NCI-H2107 treated with DMSO at 0.1 percent for 48 hours (cell line): ENCODE results near the gene WDR73.

Experiments
- DNase-seq: peaks from one replicate; lab custom pipeline; 2025; ENCODE audit not compliant: unreplicated experiment; lab: John Stamatoyannopoulos, UW

The WDR73 gene

DNA sequence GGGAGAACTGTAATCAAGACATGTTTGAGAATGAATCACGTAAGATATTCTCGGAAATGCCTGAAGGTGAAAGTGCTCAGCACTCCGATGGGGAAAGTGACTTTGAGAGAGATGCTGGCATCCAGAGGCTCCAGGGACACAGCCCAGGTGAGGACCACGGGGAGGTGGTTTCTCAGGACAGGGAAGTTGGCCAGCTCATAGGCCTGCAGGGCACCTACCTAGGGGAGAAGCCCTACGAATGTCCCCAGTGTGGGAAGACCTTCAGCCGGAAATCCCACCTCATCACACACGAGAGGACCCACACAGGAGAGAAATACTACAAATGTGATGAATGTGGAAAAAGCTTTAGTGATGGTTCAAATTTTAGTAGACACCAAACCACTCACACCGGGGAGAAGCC is 33.5 kb downstream of the WDR73 start:
- DNase-seq = no peak

DNA sequence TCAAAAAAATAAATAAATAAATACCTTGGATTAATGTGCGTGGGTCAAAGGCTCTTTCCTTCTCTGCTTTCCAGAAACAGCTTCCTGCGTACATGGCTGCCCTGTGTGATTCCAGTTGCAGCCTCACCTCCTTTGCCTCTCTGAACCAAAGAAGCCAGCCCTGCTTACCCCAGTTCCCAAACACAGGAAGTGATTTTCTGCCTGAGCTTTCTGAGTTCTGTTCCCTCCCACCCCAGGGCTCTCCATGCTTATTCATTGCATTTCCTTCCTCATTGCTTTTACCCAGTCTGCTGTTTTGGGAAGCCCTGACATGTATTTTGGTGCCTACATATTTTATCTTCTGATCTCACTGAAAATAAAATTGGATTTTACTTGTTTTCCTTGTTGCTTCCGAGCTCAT is 37.8 kb downstream of the WDR73 start:
- no peak for DNase-seq

DNA sequence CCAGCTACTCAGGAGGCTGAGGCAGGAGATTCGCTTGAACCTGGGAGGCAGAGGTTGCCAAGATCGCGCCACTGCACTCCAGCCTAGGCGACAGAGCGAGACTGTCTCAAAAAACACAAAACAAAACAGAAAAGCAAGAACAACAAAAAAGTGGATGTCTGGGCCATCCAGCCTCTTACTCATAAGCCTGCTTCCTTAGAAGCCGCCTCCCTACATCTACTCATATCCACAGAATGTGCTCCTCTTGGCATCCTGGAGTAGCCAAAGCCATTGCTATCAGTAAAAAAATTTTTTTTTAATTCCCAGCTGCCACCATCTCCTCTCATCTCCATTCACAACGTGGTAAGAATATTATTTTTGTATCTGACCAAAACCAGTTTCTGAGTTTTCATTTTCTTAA is 42.5 kb downstream of the WDR73 start:
- DNase-seq = no peak

DNA sequence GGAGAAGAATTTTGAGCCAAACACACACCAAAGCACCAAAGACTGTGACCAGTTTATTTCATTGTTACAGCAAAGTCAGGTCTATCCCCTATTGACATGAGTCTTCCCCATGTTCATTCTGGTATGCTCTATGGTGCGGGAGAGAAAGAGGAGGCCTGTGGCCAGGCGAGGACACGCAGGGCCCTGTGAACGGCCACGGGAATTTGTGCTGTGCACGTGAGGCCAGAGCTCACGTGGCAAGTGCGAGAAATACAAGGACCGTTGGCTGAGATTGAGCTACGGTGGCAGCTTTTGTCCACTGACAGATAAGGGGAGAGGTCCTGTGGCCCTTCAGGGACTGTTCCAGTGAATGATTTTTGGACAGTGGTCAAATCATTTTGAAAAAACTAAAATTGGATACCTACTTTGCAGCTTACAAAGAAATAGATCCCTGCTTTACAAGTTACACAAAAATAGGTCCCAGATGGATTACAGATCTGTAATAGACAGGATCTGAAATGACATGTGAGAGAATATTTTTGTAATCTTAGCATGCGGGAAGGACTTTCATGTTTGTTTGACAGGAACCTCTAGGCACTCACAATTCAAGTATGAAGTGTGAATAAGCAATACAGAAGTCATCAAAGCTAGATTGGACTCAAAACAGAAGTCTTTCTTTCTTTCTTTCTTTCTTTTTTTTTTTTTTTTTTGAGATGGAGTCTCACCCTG is 44.1 kb downstream of the WDR73 start:
- DNase-seq = no peak

DNA sequence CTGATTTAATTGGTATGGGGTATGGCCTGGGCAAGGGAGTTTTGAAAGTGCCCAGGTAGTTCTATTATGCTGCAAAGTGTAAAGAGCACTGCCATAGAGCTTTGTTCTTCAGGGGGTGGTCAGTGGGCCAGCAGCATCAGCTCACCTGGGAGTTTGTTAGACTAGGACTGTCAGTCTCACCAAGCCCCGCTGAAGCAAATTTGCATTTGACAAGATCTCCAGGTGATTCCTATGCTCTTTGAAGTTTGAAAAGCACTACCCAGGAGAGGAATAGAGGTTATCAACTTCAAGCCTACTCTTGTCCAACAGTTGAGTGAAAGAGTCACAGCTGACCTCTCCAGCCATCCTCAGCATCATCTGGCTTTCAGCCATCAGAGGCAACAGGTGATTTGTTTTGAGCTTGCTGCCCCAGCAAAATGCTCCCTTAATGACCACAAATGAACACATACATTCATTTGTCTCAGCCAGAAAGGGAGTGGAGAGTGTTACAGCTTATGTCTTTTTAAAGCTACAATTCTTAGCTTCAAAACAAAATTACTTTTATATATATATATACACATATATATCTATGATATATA is 45.3 kb downstream of the WDR73 start:
- no peak for DNase-seq

DNA sequence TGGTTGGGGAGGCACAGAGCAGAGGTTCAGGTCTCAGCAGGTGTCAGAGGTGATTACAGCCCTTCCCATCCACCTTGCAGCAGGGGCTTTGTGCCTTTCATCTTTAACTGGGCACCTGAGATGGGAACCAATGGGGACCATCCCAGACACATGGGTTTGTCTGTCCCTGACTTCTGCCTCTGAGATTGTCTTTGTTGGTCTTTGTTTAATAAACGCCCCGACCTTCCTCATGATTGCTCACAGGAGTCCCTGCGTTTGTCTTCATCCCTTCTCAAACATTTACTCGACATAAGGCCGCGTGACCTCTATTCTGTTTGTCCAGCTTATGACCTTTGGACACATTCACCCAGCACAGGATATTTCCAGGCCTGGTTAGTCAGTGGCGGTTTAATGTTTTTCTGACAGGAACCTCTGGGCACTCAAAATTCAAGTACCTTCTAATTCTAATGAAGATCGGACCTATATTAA is 47.4 kb downstream of the WDR73 start:
- DNase-seq = no peak

DNA sequence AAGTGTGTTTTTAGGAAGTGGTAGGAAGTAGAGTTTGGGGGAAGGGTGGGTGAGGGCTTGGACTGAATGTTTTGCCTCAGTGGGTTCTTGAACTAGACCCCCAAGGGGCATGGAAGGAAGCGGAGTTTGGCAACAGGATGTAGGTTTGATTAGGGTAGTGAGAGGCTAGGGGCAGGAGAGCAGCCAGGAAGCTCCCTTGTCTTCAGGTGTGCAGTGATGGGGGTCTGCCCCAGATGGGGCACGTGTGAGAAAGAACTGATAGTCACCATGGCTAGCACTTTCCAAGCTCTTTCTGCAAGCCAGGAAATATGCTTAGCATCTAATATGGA is 48.6 kb downstream of the WDR73 start:
- DNase-seq = no peak

DNA sequence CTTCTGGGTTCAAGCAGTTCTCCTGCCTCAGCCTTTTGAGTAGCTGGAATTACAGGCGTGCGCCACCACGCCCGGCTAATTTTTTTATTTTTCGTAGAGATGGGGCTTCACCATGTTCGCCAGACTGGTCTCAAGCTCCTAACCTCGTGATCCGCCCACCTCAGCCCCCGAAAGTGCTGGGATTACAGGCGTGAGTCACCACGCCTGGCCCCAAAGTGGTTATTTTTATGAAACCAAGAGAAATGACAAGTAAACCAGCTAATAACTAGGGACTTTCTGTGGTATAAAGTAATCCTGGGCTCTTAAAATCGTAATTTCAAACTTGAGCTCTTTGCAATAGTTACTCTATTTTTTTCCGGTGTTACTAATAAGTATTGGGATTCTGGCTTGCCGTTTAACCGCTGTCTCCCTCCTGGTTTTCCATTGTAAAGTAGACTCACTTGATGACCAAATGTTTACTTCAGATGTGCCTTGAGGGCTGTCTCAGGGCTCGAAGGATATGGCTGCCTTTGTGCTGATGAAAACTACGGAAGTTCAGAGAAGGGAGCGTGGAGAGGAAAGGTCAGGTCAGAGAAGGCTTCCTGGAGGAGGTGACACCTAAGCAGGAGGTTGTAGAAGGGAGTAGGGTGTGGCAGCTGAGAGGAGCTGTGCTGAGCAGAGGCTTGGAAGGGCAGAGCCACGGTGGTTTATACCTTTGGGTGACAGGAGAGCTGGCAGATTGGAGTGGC is 49.1 kb downstream of the WDR73 start:
- DNase-seq = no peak

DNA sequence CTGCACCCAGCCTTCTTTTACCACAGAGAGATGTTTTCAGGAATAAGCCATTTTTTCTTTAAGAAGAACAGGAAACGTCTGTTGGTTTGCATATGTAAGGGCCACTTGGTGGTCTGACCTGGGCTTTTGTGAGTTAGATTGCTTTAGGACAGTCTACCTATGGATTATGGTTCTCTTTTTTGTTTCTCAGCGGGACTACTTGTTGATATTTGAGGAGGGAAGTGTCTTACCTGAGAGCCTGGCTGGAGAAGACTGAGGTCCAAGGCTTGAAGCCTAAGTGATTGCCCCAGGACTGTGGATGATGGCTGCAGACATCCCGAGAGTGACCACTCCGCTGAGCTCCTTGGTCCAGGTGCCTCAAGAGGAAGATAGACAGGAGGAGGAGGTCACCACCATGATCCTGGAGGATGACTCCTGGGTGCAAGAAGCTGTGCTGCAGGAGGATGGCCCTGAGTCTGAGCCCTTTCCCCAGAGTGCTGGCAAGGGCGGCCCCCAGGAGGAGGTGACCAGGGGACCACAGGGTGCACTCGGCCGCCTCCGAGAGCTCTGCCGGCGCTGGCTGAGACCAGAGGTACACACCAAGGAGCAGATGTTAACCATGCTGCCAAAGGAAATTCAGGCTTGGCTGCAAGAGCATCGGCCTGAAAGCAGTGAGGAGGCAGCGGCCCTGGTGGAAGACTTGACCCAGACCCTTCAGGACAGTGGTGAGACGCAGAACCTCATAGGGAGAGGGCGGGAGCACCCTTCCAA is 50.3 kb downstream of the WDR73 start:
- DNase-seq = no peak

DNA sequence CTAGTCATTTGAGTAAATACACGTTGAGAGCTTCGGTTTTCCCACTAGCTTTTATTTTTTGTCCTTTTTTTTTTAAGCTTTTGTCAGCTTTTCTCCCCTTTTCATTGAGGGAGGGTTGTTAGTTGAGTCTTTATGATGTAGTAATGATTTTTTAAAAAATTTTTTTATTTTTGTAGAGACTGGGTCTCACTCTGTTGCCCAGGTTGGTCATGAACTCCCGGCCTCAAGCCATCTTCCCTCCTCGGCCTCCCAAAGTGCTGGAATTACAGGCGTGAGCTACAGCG is 52.6 kb downstream of the WDR73 start:
- no peak for DNase-seq

DNA sequence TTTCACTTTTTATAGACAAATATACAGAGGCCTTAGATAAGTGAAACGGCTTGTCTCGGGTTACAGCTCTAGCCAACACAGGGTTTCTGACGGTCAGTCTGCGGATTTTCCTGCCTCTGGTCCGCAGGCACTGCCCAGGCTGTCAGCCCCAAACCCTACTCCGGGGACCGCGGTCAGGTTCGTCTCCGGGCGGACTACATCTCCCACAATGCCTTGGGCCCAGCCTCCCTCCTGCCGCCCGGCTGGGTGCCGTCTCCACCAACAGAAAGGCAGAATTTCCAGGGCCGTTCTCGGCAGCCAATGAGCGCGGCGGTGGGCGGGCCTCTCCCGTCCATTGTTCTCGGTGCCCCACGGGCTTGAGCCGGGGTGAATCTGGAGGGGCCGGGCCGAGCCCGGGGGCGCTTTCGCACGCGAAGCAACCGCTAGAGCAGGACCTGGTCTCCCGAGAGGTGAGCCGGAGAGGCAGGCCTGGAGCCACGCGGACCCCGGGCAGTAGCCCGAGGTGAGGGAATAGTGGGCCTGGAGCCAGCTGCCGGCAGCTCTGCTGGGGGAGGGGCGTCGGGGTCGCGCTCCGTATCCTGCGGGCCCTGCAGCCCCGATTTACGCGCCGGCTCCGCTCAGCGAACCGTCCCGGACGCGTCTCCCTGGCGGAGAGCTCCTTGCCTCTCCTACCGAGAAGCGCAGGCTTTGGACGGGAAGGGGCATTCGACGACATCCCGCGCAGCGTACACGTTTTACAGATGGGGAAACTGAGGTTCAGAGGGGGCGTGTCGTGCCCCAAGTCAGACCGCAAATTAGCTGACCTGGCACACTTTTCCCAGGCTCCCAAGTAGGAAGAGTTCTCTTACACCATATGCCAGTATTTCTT is 53.2 kb downstream of the WDR73 start, which contains the start of gene ZSCAN2:
Gene ZSCAN2 (plus strand): TSS at position 323 of the 868 bp plus-strand sequence. CDS start 2,919 bp downstream, outside the sequence.
- peak; percentile 87 for DNase-seq

DNA sequence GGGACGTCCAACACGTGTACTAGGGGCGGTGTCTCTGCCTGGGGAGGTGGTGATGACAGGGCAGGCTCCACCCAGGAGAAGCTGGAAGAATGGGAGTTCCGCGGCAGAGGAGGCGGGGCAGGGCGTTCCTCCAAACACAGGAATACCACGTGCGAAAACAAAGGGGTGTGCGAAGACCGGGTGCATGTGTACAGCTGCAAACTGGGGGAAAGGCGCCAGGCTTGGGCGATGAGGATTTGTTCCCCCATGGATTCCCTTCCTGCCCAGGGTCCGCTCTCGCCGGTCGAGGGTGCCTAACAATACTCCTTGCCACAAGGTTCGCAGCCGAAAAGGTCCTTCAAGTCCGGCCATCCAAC is 53.8 kb downstream of the WDR73 start:
- peak; percentile 65 for DNase-seq

DNA sequence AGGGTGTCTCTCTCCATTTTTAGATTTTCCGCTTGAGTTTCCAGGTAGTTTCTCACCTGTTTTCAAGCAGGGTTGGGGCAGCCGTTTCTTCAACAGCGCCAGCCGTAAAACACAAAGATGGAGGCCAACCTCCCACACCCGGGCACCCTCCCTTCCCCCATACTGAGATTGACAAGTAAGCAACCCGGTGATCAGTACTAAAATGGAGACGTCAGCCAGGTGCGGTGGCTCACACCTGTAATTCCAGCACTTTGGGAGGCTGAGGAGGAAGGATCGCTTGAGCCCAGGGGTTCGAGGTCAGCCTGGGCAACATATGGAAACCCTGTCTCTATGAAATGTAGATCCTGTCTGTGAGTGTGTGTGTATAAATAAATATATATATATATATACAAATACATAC is 54.2 kb downstream of the WDR73 start:
- no peak for DNase-seq

DNA sequence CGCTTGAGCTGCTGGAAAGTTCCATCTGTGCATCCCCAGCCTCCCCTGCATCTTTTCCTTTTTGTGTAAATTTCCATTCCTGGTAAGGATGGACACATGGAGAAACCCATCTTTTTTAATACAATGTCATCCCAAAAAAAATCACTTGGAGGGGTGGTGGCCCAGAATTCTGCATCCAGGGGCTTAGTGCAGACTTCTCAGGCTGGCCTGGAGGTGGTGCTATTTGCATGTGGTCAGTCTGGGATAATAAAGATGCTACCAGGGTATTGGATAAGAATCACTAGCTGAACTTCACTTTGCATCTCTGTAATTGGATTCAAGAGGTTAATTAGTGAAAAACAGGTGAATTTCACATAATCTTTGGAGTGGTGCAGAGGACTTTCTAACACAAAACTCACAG is 55.1 kb downstream of the WDR73 start:
- no peak for DNase-seq

DNA sequence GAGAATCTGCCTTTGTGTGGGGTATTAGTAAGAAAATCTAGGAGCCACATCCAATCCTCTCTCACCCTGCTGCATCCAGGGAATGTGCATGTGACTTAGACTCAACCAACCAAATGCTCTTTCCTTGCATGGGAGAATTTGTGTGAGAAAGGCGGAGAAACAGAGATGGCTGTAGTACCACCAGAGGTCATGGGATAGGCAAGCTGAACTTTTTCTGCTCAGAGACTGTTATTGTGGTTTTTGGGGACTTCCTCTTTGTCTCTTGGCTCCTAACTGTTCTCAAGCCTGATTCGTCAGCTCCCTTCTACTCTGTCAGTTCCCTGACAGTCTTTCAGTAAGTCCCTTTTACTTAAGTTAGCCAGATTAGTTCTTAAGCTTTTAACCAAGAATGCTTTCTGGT is 55.8 kb downstream of the WDR73 start:
- no peak for DNase-seq

DNA sequence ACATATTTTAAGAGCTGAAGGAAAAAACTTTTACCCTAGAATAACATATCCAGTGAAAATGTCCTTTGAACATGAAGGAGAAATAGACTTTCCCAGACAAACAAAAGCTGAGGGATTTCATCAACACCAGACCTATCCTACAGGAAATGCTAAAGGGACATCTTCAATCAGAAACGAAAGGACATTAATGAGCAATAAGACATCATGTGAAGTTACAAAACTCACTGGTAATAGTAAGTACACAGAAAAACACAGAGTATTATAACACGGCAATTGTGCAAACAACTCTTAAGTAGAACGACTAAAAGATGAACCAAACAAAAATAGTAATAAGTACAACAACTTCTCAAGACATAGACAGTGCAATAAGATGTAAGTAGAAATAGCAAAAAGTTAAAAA is 56.8 kb downstream of the WDR73 start:
- DNase-seq = no peak

DNA sequence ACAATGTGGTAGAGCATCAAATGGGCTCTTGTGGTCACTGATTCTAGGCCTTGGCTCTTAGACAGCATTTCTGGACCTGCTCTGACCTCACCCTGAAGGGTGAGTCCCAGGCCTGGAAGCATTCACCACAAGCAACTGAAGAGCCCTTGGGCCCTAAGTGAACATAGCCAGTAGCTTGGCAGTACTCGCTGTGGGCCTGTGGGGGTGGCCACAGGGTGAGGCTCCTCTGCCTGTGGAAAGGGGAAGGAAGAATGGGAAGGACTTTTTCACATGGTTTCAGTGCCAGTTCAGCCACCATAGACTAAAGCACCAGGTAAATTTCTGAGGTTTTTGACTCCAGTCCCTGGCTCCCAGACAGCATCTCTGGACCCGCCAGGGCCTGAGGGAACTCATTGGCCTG is 58.4 kb downstream of the WDR73 start:
- DNase-seq = no peak

DNA sequence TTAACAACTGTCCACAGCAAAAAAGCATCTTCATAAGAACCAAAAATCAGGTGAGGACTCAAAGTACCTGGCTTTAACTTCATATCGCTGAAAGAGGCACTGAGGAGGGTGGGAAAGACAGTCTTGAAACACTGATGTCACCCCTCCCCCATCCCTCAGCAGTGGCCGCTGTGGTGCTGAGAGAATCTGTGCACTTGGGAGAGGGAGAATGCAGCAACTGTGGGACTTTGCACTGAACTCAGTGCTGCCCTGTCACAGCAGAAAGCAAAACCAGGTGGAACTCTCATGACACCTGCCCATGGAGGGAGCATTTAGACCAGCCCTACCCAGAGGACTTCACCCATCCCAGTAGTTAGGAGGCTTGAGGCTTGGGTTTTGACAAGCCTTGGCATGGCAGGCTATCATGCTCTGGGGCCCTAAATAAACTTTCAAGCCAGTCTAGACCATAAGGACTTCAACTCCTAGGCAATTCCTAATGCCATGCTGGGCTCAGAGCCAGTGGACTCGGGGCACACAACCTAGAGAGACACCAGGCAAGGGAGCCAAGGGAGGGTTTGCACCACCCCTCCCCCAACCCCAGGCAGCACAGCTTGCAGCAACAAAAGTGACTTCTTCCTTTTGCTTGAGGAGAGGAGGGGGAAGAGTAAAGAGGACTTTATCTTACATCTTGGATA is 59.3 kb downstream of the WDR73 start:
- DNase-seq = no peak

DNA sequence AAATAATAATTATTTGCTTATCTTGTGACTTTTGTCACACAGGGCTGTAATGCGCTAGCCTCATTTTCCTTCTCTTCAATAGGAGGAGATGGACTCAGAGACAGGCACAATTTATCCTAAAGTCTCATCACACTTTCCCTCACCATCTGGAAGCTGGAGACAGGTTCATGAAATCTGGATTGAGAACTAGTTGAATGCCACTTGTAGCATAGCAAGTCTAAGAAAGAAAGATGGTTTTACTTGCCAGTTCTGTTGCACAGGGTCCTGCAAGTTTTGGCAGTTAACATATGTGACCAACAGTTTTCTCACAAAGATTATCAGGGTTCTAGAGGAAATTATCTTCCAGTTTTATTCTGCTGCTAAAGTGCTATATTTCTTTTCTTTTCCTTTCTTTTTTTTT is 62.3 kb downstream of the WDR73 start:
- no peak for DNase-seq

DNA sequence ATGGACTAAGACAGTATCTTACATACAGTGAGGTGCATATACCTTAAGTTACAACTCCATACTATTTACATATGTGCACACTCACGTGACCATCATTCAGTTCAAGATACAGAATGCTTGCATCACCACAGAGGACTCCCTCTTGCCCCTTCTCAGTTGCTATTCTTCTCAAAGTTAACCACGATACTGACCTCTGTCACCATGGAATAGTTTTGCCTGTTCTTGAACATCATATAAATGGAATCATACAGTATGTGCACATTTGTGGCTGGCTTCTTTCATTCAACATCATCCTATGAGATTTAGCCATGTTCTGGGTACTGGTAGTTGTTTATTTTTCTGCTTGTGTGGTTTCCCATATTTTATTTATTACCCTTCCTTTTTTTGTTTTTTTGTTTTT is 63.7 kb downstream of the WDR73 start:
- DNase-seq = no peak
